ENCODE results near the gene NACC2.
"Not testable (repeated sequence)": the region's sequence is repeated elsewhere in the genome, so short reads cannot be mapped to it uniquely, and the experiment has no call there.

Gene NACC2

DNA sequence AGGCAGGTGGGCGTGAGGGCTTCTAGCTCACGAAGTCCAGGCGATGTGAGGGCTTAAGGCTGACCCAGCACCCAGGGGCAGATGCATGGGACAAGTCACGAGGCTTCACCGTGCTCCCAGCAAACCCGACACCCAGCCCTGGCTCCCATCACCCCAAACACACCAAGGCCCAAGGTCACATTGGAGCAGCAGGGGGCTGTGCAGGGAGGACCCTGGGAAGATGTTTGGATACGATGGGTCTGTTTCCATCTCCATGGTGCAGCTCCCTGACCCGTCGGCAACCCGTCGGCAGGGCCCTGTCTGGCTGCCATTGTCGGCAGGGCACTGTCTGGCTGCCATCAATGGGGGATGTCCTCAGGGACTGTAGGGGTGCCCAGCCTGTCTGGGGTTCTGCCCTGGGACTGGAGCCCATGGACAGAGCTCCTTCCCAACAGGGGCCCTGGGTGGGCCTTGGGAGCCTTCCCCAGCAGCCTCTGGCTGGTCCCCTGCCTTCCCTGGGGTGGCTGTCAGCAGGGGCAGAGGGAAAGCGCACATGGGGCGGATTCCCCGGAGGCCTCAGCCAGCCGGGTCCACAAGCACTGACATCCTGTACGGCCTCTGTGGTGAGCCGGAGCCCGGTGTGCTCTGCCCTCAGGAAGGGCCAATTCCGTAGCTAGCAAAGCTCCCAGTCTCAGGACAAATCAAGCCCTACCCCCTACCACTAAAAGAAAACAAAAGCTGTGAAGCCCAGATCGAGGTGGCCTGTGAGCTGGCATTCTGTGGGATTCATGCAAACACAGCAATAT is 47.1 kb downstream of the NACC2 start:
- no peak for DNase-seq (ENCODE audit: low read depth in 3 of 3, low spot score in 1 of 3)

DNA sequence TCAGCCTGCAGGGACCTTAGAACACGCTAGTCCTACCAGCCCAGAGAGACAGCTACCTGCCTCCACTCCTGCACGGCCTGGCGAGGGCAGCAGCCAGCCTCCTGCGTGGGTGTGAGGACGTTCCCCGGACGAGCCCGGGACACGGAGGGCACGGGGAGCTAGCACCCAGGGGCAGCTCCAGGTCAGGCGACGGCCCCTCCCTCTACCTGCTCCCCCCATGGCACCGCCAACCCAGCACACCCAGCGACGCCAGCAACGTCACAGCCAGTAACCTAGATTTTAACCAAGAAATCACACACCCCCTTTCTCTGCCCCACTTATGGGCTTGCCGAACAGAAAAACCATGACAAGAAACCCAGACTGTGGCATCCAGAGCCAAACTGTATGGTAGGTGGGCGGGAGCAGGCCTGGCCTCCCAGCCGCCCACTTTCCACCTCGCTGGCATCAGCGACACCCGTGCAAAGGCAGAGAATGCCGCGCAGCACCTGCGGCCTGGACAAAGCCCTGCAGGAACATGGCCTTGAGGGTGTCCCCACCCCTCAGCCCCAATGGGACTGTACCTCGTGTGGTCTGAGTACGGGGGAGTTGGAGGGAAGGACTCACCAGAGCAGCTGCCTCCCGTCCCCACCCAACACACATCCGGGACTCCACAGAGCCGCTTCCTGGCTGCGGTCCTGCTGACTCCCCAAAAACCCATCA is 47.9 kb downstream of the NACC2 start:
- DNase-seq (ENCODE audit: low read depth in 3 of 3, low spot score in 1 of 3), result no peak

DNA sequence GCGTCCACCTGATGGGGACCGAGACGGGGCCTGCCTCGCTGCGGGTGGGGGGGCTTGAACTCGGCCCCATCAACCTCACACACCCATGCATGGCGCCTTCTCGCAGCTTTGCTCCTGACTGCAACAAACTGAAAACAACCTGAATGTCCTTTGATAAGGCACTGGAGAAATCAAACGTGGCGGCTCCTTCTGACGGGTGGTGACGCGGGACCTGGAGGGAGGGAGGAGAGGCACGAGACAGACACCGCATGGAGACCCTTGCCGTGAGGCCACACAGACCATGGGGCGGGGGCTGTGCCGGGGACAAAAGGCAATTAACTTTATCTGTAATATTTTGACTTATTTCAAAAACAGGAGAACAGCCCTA is 48.6 kb downstream of the NACC2 start:
- no peak for DNase-seq (ENCODE audit: low read depth in 3 of 3, low spot score in 1 of 3)

DNA sequence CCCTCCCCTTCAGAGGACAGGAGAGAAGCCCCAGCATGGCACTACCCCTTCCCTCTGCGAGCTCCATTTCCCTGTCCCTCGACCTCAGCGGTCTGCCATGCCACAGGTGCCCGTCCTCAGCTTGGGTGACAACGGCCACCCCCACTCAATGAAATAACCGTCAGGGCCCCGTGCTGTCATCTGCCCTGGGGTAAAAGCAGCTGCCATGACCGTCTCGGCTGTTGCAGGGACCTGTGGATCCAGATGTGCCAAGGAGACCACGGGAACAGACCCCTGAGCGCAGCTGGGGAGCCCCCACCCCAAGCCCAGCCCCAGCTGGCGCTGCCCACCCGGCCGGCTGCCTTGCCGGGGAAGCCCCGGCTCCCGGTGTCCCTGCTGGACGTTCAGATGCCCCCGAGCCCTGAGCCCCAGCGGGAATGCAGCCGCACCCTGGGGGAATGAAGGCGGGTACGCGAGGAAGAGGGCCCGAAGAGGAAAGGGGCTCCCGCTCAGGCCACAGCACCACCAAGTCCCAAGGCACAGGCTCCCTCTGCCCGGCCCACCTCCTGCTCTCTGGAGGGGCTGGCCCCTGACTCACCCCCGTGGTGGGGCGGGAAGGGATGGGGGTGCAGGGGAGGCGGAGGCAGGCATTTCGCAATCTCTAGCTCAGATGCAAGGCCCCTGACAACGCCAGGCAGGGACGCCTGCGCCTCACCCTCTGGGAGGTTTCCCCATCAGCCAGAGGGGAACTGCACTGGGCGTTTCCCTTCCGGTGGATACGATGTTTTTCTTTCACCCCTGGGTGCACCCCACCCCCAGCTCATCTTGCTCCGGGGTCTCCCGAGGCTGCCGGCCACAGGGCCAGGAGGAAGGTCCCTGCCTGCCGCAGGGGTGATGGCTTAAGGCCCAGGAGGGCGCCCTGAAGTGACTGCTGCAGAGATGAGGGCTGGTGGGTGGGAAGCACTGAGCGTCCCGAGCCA is 49.2 kb downstream of the NACC2 start:
- DNase-seq (ENCODE audit: low read depth in 3 of 3, low spot score in 1 of 3), result no peak

- DNase-seq (ENCODE audit: low read depth in 3 of 3, low spot score in 1 of 3), result no peak
These were observed 50.0 kb downstream of the NACC2 start for GRCh38 chr9:136044971-136045594.

GRCh38 chr9:136044207-136044970 is 50.7 kb downstream of the NACC2 start:
- no peak for DNase-seq (ENCODE audit: low read depth in 3 of 3, low spot score in 1 of 3)

GRCh38 chr9:136043441-136043991 is 51.6 kb downstream of the NACC2 start:
- no peak for DNase-seq (ENCODE audit: low read depth in 3 of 3, low spot score in 1 of 3)

DNA sequence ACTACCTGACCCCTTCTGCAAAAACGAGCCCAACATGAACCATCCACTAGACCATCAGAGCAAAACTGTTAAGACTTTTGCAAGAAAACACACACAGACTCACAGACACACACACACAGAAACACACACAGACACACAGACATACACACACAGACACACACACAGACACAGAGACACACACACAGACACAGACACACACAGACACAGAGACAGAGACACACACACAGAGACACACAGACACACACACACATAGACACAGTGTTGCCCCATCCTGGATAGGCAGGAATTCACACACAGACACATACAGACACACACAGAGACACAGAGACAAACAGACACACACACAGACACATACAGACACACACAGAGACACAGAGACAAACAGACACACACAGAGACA is 52.5 kb downstream of the NACC2 start:
- DNase-seq (ENCODE audit: low read depth in 3 of 3, low spot score in 1 of 3), result no peak

DNA sequence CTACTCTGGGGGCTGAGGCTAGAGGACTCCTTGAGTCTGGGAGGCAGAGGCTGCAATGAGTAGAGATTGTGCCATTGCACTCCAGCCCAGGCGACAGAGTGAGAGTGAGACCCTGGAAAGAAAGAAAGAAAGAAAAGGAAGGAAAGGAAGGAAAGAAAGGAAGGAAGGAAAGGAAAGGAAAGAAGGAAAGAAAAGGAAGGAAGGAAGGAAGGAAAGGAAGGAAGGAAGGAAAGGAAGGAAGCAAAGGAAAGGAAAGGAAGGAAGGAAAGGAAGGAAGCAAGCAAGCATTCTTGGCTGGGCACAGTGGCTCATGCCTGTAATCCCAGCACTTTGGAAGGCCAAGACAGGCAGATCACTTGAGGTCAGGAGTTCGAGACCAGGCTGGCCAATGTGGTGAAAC is 54.2 kb downstream of the NACC2 start:
- not testable (repeated sequence) for DNase-seq (ENCODE audit: low read depth in 3 of 3, low spot score in 1 of 3)

- no peak for DNase-seq (ENCODE audit: low read depth in 3 of 3, low spot score in 1 of 3)
These were observed 55.6 kb downstream of the NACC2 start for GRCh38 chr9:136039488-136039887.

- DNase-seq (ENCODE audit: low read depth in 3 of 3, low spot score in 1 of 3), result no peak
These were observed 58.2 kb downstream of the NACC2 start for GRCh38 chr9:136036848-136037247.

- DNase-seq (ENCODE audit: low read depth in 3 of 3, low spot score in 1 of 3), result no peak
These were observed 59.0 kb downstream of the NACC2 start for GRCh38 chr9:136036050-136036449.

DNA sequence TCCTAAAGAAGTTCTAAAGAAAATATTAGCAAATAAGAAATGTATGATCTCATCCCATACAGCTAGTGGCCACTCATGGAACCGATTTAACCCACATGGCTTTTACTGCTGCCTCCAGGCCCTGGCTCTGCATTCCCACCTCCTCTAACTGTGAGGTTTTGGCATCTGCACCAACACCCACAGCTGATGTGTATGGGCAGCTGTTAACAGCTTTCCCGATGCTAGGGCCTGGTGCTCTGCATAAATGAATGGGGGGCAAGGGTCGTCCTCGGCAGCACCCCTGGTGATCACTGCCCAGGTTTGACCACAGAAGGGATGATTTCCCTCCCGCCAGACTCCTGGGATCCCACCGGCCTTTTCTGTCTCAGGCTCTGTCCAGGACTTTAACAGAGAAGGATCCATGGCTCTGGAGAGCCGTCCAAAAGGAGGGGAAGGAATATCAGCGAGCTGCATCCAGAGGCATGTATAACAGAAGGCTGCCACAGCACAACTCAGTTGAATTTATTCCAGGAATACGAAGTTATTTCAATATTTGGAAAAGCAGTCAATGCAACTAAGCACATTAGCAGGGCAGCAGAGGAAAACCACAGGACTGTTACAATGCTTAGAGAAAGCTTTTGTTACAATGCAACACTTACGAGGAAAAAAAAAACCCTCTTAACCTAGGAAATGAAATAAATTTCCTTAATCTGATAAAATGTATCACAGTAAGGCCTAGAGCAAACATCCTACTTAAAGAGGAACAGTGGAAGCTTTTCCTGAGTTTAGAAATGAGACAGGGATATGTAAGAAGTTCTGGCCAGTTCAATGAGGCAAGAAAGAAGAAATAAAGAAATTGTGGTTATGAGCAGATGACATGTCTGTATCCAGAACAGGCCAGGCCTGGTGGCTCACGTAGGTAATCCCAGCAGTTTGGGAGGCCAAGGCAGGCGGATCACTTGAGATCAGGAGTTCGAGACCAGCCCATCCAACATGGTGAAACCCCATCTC is 63.1 kb downstream of the NACC2 start:
- no peak for DNase-seq (ENCODE audit: low read depth in 3 of 3, low spot score in 1 of 3)

DNA sequence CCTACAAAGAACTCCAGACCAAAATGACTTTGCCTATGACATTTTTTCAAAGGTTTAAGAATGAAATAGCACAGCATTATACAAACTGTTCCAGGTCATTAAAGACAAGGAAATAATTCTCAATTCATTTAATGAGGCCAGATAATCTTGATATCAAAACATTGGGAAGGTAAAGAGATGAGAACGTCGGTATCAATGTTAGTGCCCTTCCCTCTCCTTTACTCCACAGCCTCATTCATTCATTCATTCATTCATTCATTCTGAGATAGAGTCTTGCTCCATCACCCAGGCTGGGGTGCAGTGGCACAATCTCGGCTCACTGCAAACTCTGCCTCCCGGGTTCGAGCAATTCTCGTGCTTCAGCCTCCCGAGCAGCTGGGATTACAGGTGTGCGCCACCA is 64.0 kb downstream of the NACC2 start:
- DNase-seq (ENCODE audit: low read depth in 3 of 3, low spot score in 1 of 3), result no peak

DNA sequence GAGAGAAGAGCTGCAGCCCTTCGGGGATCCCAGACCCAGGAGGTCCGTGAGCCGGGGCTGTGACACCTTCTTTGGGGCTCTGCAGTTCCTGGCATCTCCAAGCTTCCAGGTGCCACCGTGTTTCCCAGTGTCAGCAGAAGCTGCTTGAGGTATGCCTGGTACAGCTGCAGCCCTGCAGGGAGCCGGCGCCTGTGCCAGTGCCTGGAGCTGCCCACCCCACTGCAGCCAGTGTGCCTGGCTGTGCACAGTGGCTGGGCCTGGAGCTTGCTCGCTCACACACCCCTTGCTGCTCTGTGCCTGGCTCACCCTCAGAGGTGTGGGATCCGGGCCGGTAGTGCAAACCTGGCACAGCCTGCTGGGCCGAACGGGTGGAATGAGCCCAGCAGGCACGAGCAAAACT is 65.5 kb downstream of the NACC2 start:
- no peak for DNase-seq (ENCODE audit: low read depth in 3 of 3, low spot score in 1 of 3)

GRCh38 chr9:136028760-136029470 is 66.2 kb downstream of the NACC2 start:
- no peak for DNase-seq (ENCODE audit: low read depth in 3 of 3, low spot score in 1 of 3)

DNA sequence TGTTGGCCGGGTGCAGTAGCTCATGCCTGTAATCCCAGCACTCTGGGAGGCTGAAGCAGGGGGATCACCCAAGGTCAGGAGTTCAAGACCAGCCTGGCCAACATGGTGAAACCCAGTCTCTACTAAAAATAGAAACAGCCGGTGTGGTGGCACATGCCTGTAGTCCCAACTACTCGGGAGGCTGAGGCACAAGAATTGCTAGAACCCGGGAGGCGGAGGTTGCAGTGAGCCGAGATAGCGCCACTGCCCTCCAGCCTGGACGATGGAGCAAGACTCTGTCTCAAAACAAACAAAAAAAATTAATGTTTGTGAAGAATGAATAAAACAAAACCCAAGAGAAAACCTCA is 68.2 kb downstream of the NACC2 start:
- not testable (repeated sequence) for DNase-seq (ENCODE audit: low read depth in 3 of 3, low spot score in 1 of 3)

- DNase-seq (ENCODE audit: low read depth in 3 of 3, low spot score in 1 of 3), result no peak
These were observed 68.7 kb downstream of the NACC2 start for GRCh38 chr9:136026266-136026942.

Data from stimulated activated CD4-positive, alpha-beta T cell treated with anti-CD3 and anti-CD28 coated beads, TNF-alpha, amount 100 ng/mL, for 1 hour (primary cell).